PC-9 (cell line): ENCODE measurements around the gene IQCN. TPM values are rescaled to one million over a fixed set of nuclear protein-coding genes. Genes with fewer than 3 reads are reported as not detected.
A peak's percentile ranks its signal among the peaks of the same experiment; 100 is the strongest.

Source experiments
- BruUV-seq: library from RNA; stranded (reverse); fragments of 400-500 nt; replicated peaks from 2 replicates; lab custom pipeline; 2021; lab: Mats Ljungman, UMichigan
- CTCF ChIA-PET: fragments of 300-600 bp; sonication (Branson Sonifier 250); formaldehyde crosslinking; loops from one replicate; lab custom pipeline; 2022; ENCODE audit warnings: antibody characterized with exemption; lab: Charles Lee
- POLR2A ChIA-PET: fragments of 300-600 bp; sonication (Branson Sonifier 250); formaldehyde crosslinking; loops from one replicate; lab custom pipeline; 2022; ENCODE audit warnings: antibody characterized with exemption; ENCODE audit not compliant: unreplicated experiment; lab: Charles Lee
- DNase-seq, 2 experiments: peaks; one replicate each; pipeline versions ENCODE4 v3.0.0 to v3.0.0-alpha.2; 2015 to 2022; ENCODE audit warnings: mixed read lengths in 1 of 2
- H2AFZ ChIP-seq: fragments of 200-600 bp; sonication (generic); 2 replicates; pipeline ENCODE4 v1.8.1; 2017; ENCODE audit warnings: antibody characterized with exemption
- H3F3A ChIP-seq: fragments of 200-600 bp; sonication (generic); 2 replicates; pipeline ENCODE4 v1.8.1; 2017; ENCODE audit warnings: antibody characterized with exemption, mild to moderate bottlenecking, low read depth; ENCODE audit not compliant: insufficient read depth
- H3K27ac ChIP-seq: fragments of 200-600 bp; sonication (generic); 2 replicates; pipeline ENCODE4 v1.6.1; 2016; ENCODE audit warnings: mixed run types
- H3K27me3 ChIP-seq: fragments of 200-600 bp; sonication (generic); 2 replicates; pipeline ENCODE4 v1.6.1; 2016; ENCODE audit warnings: low read depth, mixed run types; ENCODE audit not compliant: insufficient read depth
- H3K36me3 ChIP-seq: fragments of 200-600 bp; sonication (generic); 2 replicates; pipeline ENCODE4 v1.6.1; 2016; ENCODE audit warnings: low read depth, mixed run types
- H3K4me1 ChIP-seq: fragments of 200-600 bp; sonication (generic); replicated peaks from 2 replicates; pipeline ENCODE4 v1.6.1; 2016; ENCODE audit warnings: mixed run types; ENCODE audit not compliant: insufficient read depth
- H3K4me2 ChIP-seq: fragments of 200-600 bp; sonication (generic); 2 replicates; pipeline ENCODE4 v1.6.1; 2017; ENCODE audit warnings: mixed run types
- H3K4me3 ChIP-seq: fragments of 200-600 bp; sonication (generic); 2 replicates; pipeline ENCODE4 v1.6.1; 2016; ENCODE audit warnings: mixed run types
- H3K79me2 ChIP-seq: fragments of 200-600 bp; sonication (generic); 2 replicates; pipeline ENCODE4 v1.6.1; 2017; ENCODE audit warnings: low read depth, mixed run types
- H3K9me2 ChIP-seq: fragments of 200-600 bp; sonication (generic); 2 replicates; pipeline ENCODE4 v1.8.1; 2017; ENCODE audit warnings: mild to moderate bottlenecking; ENCODE audit not compliant: insufficient read depth
- H3K9me3 ChIP-seq: fragments of 200-600 bp; sonication (generic); 2 replicates; pipeline ENCODE4 v1.8.1; 2016; ENCODE audit warnings: low read depth; ENCODE audit not compliant: insufficient read depth
- H4K20me1 ChIP-seq: fragments of 200-600 bp; sonication (generic); 2 replicates; pipeline ENCODE4 v1.8.1; 2017; ENCODE audit not compliant: insufficient read depth
- EZH2 ChIP-seq: fragments of 200-600 bp; sonication (generic); IDR thresholded peaks from 2 replicates; pipeline ENCODE4 v1.8.0; 2017; ENCODE audit warnings: antibody characterized with exemption, low read depth
- intact Hi-C: fragments of 100-400 bp; cut with micrococcal nuclease; formaldehyde crosslinking; loops from one replicate; pipeline ENCODE4 v1.10.0; 2022; ENCODE audit not compliant: unreplicated experiment
- total RNA-seq: library from RNA; stranded (reverse); gene quantifications from 2 replicates; pipeline ENCODE4 v1.2.3, GENCODE V29; 2021
- TF ChIP-seq, protein P1 (sequence below): fragments of 200-600 bp; sonication (generic); conservative IDR thresholded peaks from 2 replicates; pipeline ENCODE4 v1.6.1; 2017; ENCODE audit warnings: mixed run types, antibody characterized with exemption, mild to moderate bottlenecking, moderate library complexity

IQCN gene
- total RNA-seq, 1 experiment from 2014 or later: 7.3 TPM

DNA sequence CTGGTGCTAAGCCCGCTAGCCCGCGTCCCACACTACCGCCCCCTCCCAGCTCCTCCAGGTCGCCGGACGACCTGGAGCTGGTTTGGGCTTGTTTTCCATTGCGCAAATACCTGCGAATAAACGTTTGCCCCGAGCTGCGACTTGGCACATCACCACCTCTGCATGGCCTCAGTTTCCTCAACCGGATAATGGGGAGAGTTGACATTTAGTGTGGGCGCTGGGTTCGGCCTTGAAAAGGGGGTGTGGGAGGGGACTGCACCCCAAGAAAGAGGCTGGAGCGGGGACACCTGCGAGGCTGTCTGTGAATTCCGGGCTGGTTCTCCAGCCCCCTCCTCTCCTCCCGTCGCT lies 18.2 kb upstream of the IQCN start:
- Histone ChIP-seq H3K4me2 (peak overlapping the region; percentile 91), H3K4me1 (peaks cover 13% of the 10 kb centered on the region), H3K36me3 (no peaks in the 10 kb centered on the region), H2AFZ (peak overlapping the region; percentile 91), H3K27me3 (no peaks in the 10 kb centered on the region), H3K9me2 (no peaks in the 10 kb centered on the region), H4K20me1 (no peaks in the 10 kb centered on the region), H3K79me2 (no peaks in the 10 kb centered on the region), H3K9me3 (no peaks in the 10 kb centered on the region), H3F3A (peaks cover 42% of the 10 kb centered on the region), H3K27ac (peak overlapping the region; percentile 58), H3K4me3 (peak overlapping the region; percentile 62)
- BruUV-seq: no TSS peak
- DNase-seq: peak; percentile 20 to 51
- ChIA-PET CTCF (interaction anchor here (0.7 to 1.3 kb wide), 3 partner anchors 13 to 36 kb away, joined by 3 to 12 read pairs (median 4); no protein-coding TSS in a partner anchor), POLR2A (interaction anchor here (0.6 to 1.6 kb wide), 6 partner anchors 9 to 39 kb away, joined by 8 to 36 read pairs (median 30); partner anchors contain the start of gene JUND)
- intact Hi-C loops: loop anchor here (1.0 kb wide), 1 partner anchor 10 kb away; no protein-coding TSS in a partner anchor
- TF ChIP-seq EZH2: no peak
- TF ChIP-seq, protein P1, sequence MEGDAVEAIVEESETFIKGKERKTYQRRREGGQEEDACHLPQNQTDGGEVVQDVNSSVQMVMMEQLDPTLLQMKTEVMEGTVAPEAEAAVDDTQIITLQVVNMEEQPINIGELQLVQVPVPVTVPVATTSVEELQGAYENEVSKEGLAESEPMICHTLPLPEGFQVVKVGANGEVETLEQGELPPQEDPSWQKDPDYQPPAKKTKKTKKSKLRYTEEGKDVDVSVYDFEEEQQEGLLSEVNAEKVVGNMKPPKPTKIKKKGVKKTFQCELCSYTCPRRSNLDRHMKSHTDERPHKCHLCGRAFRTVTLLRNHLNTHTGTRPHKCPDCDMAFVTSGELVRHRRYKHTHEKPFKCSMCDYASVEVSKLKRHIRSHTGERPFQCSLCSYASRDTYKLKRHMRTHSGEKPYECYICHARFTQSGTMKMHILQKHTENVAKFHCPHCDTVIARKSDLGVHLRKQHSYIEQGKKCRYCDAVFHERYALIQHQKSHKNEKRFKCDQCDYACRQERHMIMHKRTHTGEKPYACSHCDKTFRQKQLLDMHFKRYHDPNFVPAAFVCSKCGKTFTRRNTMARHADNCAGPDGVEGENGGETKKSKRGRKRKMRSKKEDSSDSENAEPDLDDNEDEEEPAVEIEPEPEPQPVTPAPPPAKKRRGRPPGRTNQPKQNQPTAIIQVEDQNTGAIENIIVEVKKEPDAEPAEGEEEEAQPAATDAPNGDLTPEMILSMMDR: no peak

DNA sequence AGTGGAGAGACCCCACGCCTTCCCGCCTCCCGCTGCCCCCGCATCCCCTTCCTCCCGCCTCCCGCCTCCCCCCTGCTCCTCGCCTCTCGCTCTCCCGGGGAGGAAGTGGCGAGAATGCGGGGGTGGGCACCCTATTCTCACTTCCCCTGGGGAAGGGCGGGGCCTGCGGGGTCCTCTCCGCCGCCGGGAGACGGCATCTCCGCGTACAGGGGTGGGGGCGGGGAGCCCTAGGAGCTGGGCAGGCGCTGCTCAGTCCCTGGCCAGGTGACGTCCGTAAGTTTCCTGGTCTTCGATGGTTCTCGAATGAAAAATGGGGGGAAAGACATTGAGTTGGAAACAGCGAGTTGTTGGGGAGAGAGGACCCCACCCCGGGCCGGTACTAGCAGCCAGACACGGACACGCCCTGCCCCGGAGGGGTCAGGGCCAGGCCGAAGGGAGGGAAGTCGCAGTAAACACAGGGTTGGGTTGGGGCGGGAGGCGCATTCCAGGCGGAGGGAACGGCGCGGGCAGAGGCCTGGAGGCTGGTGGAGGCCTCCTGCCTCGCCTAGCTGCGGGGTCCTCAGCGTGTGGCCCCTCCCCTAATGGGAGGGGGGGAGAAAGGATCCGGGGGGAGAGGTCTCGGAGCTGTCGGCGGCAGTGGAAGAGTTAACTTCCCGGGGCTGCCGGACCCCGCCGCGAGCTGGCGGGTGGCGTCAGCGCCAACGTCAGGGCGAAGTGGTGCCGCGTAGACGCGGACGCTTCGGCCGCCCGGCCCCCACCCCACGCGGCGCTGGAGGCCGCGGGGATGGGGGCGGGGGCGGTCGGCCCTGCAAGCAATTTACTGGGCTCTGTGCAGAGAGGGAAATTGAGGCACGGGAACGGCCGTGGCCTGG lies 17.6 kb upstream of the IQCN start:
- DNase-seq: peak; percentile 52 to 69
- H3K27ac ChIP-seq: peak overlapping the region; percentile 58
- intact Hi-C loops: loop anchor here (1.0 kb wide), 1 partner anchor 10 kb away; no protein-coding TSS in a partner anchor

DNA sequence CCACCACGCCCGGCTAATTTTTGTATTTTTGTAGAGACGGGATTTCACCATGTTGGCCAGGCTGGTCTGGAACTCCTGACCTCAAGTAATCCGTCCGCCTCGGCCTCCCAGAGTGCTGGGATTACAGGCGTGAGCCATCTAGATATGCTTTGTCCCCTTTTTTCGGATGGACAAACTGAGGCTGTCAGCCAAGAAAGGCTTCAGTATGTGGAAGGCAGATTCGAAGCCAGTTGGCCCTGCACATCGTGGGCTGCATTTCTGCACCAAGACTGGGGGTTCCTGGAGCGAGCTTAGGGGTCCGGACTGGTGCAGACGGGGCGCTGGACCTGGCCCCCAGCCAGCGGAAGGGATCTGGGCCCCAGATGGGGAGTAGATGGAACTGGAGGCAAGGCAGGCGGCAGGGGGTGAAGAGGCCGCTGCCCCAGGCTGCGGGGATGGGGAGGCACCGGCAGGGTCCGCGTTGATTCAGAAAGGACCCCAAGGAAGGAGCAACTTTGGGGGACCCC lies 16.8 kb upstream of the IQCN start:
- peaks cover 13% of the 10 kb centered on the region for H3K4me1 ChIP-seq
- no peaks in the 10 kb centered on the region for H3K36me3 ChIP-seq
- no peaks in the 10 kb centered on the region for H4K20me1 ChIP-seq
- no peak for DNase-seq
- no TSS peak for BruUV-seq
- POLR2A ChIA-PET: no interaction called here
- peak overlapping the region; percentile 91 for H3K4me2 ChIP-seq
- TF ChIP-seq, protein P1: no peak
- TF ChIP-seq EZH2: no peak
- CTCF ChIA-PET: no interaction called here
- no peak overlapping the region for H3K27ac ChIP-seq
- no peaks in the 10 kb centered on the region for H3K79me2 ChIP-seq
- intact Hi-C loops: no loop called here
- no peak overlapping the region for H3K4me3 ChIP-seq
- no peaks in the 10 kb centered on the region for H3K9me2 ChIP-seq
- no peaks in the 10 kb centered on the region for H3K27me3 ChIP-seq
- H2AFZ ChIP-seq: no peak overlapping the region
- peaks cover 48% of the 10 kb centered on the region for H3F3A ChIP-seq
- no peaks in the 10 kb centered on the region for H3K9me3 ChIP-seq

More for the DNA sequence above, 17.6 kb upstream of the IQCN start:
- Histone ChIP-seq H3K36me3 (no peaks in the 10 kb centered on the region), H3K4me2 (peak overlapping the region; percentile 91), H3K9me2 (no peaks in the 10 kb centered on the region), H3K4me3 (peak overlapping the region; percentile 62), H3K79me2 (no peaks in the 10 kb centered on the region), H3K4me1 (peaks cover 13% of the 10 kb centered on the region), H3F3A (peaks cover 44% of the 10 kb centered on the region), H4K20me1 (no peaks in the 10 kb centered on the region), H2AFZ (peak overlapping the region; percentile 91), H3K27me3 (no peaks in the 10 kb centered on the region), H3K9me3 (no peaks in the 10 kb centered on the region)
- TF ChIP-seq, protein P1: no peak
- no peak for TF ChIP-seq EZH2
- POLR2A ChIA-PET: interaction anchor here (1.1 to 1.6 kb wide), 4 partner anchors 10 to 13 kb away, joined by 8 to 36 read pairs (median 30); partner anchors contain the start of gene JUND
- CTCF ChIA-PET: interaction anchor here (0.6 to 1.3 kb wide), 4 partner anchors 12 to 100 kb away, joined by 3 to 12 read pairs (median 4); no protein-coding TSS in a partner anchor
- BruUV-seq: TSS peak; percentile 96
